Iris pigment epithelial cell (primary cell): Measurements from ENCODE around the gene SPTBN5.

Experiments
- DNase-seq: peaks from one replicate; pipeline ENCODE4 v3.0.0-alpha.2; 2011; ENCODE audit warnings: low read depth

SPTBN5 gene

GRCh38 chr15:41866263-41866703 is 27.6 kb downstream of the SPTBN5 start:
- DNase-seq = no peak

GRCh38 chr15:41865490-41866055 is 28.3 kb downstream of the SPTBN5 start:
- DNase-seq = no peak

GRCh38 chr15:41862515-41863116 is 31.2 kb downstream of the SPTBN5 start:
- DNase-seq = no peak

- DNase-seq = no peak
Measured at GRCh38 chr15:41861736-41862356, 32.0 kb downstream of the SPTBN5 start.

- no peak for DNase-seq
Measured at GRCh38 chr15:41860049-41860828, 33.6 kb downstream of the SPTBN5 start.

GRCh38 chr15:41858756-41859155 is 35.1 kb downstream of the SPTBN5 start:
- no peak for DNase-seq

GRCh38 chr15:41857316-41857715 is 36.5 kb downstream of the SPTBN5 start:
- DNase-seq = no peak

- no peak for DNase-seq
Measured at GRCh38 chr15:41856716-41857115, 37.1 kb downstream of the SPTBN5 start.

- DNase-seq = no peak
Measured at GRCh38 chr15:41856262-41856661, 37.6 kb downstream of the SPTBN5 start.

GRCh38 chr15:41855261-41855961 is 38.4 kb downstream of the SPTBN5 start:
- DNase-seq = no peak

- DNase-seq = no peak
Measured at GRCh38 chr15:41854443-41854842, 39.4 kb downstream of the SPTBN5 start.

GRCh38 chr15:41853831-41854230 is 40.0 kb downstream of the SPTBN5 start:
- no peak for DNase-seq

- DNase-seq = no peak
Measured at GRCh38 chr15:41852736-41853590, 40.9 kb downstream of the SPTBN5 start.

- DNase-seq = no peak
Measured at GRCh38 chr15:41851755-41852370, 42.0 kb downstream of the SPTBN5 start.

- no peak for DNase-seq
Measured at GRCh38 chr15:41851167-41851523, 42.7 kb downstream of the SPTBN5 start.

- DNase-seq = no peak
Measured at GRCh38 chr15:41850482-41851166, 43.2 kb downstream of the SPTBN5 start.

- DNase-seq = no peak
Measured at GRCh38 chr15:41849861-41850260, 44.0 kb downstream of the SPTBN5 start.

- DNase-seq = no peak
Measured at GRCh38 chr15:41849204-41849603, 44.6 kb downstream of the SPTBN5 start.

- no peak for DNase-seq
Measured at GRCh38 chr15:41848631-41849030, 45.2 kb downstream of the SPTBN5 start.

- DNase-seq = no peak
Measured at GRCh38 chr15:41847981-41848380, 45.9 kb downstream of the SPTBN5 start.
